ENCODE results near the gene GPR137B.
"Not testable (repeated sequence)": the region's sequence is repeated elsewhere in the genome, so short reads cannot be mapped to it uniquely, and the experiment has no call there.

GPR137B gene

GRCh38 chr1:236185687-236186086 lies 43.3 kb downstream of the GPR137B start:
- no peaks in the 10 kb centered on the region for H3K4me1 ChIP-seq
- H3K36me3 ChIP-seq, result no peaks in the 10 kb centered on the region
- no peaks in the 10 kb centered on the region for H3K9me3 ChIP-seq
- no peaks in the 10 kb centered on the region for H3K27me3 ChIP-seq
- no peak overlapping the region for H3K4me3 ChIP-seq (ENCODE audit: low read depth, low read length)
- no peak for DNase-seq
- TF ChIP-seq CTCF (IDR thresholded peaks at IDR 0.05; ENCODE audit: low read depth, low read length), result no peak

GRCh38 chr1:236186471-236186870 lies 44.1 kb downstream of the GPR137B start:
- not testable (repeated sequence) for H3K36me3 ChIP-seq; H3K4me1 ChIP-seq; H3K27me3 ChIP-seq; DNase-seq; H3K9me3 ChIP-seq; H3K4me3 ChIP-seq (ENCODE audit: low read depth, low read length)

DNA sequence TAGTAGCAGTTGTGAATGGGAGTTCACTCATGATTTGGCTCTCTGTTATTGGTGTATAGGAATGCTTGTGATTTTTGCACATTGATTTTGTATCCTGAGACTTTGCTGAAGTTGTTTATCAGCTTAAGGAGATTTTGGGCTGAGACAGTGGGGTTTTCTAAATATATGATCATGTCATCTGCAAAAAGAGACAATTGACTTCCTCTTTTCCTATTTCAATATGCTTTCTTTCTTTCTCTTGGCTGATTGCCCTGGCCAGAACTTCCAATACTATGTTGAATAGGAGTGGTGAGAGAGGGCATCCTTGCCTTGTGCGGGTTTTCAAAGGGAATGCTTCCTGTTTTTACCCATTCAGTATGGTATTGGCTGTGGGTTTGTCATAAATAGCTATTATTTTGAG lies 45.7 kb downstream of the GPR137B start:
- not testable (repeated sequence) for H3K4me3 ChIP-seq (ENCODE audit: low read depth, low read length); H3K9me3 ChIP-seq; DNase-seq; H3K27me3 ChIP-seq; H3K4me1 ChIP-seq; H3K36me3 ChIP-seq

GRCh38 chr1:236193184-236193583 lies 50.8 kb downstream of the GPR137B start:
- H3K4me3 ChIP-seq (ENCODE audit: low read depth, low read length), result no peak overlapping the region
- no peaks in the 10 kb centered on the region for H3K9me3 ChIP-seq
- H3K36me3 ChIP-seq, result no peaks in the 10 kb centered on the region
- no peaks in the 10 kb centered on the region for H3K27me3 ChIP-seq
- TF ChIP-seq CTCF (IDR thresholded peaks at IDR 0.05; ENCODE audit: low read depth, low read length), result no peak
- H3K4me1 ChIP-seq, result no peaks in the 10 kb centered on the region
- DNase-seq, result no peak

- Histone ChIP-seq H3K36me3 (no peaks in the 10 kb centered on the region), H3K4me1 (no peaks in the 10 kb centered on the region), H3K4me3 (ENCODE audit: low read depth, low read length) (no peak overlapping the region), H3K27me3 (no peaks in the 10 kb centered on the region), H3K9me3 (no peaks in the 10 kb centered on the region)
- DNase-seq, result no peak
- TF ChIP-seq CTCF (IDR thresholded peaks at IDR 0.05; ENCODE audit: low read depth, low read length), result no peak
These were observed 58.6 kb downstream of the GPR137B start for GRCh38 chr1:236200925-236201324.

DNA sequence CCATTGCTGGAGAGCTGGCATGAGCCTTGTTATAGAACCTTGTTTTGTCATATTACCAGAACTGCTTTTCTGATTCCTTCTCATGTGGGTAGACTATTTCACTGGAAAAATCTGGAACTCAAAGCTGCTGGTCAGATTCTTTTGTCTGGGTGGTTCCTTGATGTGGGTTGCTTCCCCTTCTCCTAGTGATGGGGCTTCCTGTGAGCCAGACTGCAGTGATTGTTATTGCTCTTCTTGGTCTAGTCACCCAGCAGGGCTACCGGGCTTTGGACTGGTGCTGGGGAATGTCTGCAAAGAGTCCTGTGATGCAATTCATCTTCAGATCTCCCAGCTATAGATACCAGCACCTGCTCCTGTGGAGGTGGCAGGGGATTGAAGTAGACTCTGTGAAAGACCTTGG lies 59.4 kb downstream of the GPR137B start:
- H3K27me3 ChIP-seq, result no peaks in the 10 kb centered on the region
- H3K36me3 ChIP-seq, result no peaks in the 10 kb centered on the region
- no peaks in the 10 kb centered on the region for H3K4me1 ChIP-seq
- no peak for TF ChIP-seq CTCF (IDR thresholded peaks at IDR 0.05; ENCODE audit: low read depth, low read length)
- no peak for DNase-seq
- no peak overlapping the region for H3K4me3 ChIP-seq (ENCODE audit: low read depth, low read length)
- H3K9me3 ChIP-seq, result no peaks in the 10 kb centered on the region

DNA sequence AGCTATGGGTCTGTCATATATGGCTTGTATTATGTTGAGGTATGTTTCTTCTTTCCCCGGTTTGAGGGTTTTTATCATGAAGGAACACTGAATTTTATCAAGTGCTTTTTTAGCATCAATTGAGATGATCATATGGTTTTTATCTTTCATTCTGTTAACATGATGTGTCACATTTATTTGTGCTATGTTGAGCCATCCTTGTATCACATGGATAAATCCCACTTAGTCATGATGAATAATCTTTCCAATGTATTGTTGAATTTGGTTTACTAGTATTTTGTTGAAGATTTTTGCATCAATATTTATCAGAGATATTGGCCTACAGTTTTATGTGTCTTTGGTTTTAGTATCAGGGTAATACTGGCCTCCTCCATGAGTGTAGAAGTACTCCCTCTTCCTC lies 61.7 kb downstream of the GPR137B start:
- no peak for DNase-seq
- no peaks in the 10 kb centered on the region for H3K36me3 ChIP-seq
- TF ChIP-seq CTCF (IDR thresholded peaks at IDR 0.05; ENCODE audit: low read depth, low read length), result no peak

More for the DNA sequence above, 61.7 kb downstream of the GPR137B start:
- no peaks in the 10 kb centered on the region for H3K9me3 ChIP-seq
- H3K27me3 ChIP-seq, result no peaks in the 10 kb centered on the region
- H3K4me3 ChIP-seq (ENCODE audit: low read depth, low read length), result no peak overlapping the region
- H3K4me1 ChIP-seq, result no peaks in the 10 kb centered on the region

Measured in BE2C (cell line).